ENCODE measurements around the gene LSR. TPM values are rescaled to one million over a fixed set of nuclear protein-coding genes. Genes with fewer than 3 reads are reported as not detected.

LSR gene, protein sequence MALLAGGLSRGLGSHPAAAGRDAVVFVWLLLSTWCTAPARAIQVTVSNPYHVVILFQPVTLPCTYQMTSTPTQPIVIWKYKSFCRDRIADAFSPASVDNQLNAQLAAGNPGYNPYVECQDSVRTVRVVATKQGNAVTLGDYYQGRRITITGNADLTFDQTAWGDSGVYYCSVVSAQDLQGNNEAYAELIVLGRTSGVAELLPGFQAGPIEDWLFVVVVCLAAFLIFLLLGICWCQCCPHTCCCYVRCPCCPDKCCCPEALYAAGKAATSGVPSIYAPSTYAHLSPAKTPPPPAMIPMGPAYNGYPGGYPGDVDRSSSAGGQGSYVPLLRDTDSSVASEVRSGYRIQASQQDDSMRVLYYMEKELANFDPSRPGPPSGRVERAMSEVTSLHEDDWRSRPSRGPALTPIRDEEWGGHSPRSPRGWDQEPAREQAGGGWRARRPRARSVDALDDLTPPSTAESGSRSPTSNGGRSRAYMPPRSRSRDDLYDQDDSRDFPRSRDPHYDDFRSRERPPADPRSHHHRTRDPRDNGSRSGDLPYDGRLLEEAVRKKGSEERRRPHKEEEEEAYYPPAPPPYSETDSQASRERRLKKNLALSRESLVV
- under 1 TPM; 0.34 to 0.67 TPM for total RNA-seq

DNA sequence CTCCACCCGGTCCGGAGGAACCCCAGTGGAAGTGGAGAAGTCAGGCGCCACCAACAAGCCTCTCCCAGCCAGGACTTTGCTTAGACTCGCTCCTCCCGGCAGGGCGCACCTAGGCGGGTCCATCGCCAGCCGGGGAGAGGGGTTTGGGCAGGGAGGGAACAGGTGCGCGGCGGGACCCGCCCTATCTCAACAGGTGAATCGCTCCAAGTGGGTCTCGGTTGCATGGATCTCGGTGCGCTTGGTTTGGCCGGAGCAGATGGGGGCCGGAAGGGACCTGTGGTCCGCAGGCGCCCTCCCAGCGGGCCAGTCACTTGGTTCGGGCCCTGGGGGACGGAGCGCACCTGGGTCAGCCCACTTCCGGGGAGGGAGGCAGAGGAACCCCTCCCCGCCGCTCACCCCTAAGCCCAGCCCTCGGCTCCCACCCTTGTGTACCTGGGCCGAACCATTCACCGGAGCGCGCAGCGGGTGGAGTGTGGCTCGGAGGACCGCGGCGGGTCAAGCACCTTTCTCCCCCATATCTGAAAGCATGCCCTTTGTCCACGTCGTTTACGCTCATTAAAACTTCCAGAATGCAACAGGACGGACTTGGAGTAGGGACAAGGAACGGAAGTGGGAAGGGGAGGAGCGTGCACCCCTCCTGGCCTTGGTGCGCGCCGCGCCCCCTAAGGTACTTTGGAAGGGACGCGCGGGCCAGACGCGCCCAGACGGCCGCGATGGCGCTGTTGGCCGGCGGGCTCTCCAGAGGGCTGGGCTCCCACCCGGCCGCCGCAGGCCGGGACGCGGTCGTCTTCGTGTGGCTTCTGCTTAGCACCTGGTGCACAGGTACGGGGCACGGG, at the start of gene LSR:
Gene LSR, plus strand, starts transcription at position 693 of the 836 bp plus-strand sequence. Its CDS starts 21 bp downstream, at position 714.

DNA sequence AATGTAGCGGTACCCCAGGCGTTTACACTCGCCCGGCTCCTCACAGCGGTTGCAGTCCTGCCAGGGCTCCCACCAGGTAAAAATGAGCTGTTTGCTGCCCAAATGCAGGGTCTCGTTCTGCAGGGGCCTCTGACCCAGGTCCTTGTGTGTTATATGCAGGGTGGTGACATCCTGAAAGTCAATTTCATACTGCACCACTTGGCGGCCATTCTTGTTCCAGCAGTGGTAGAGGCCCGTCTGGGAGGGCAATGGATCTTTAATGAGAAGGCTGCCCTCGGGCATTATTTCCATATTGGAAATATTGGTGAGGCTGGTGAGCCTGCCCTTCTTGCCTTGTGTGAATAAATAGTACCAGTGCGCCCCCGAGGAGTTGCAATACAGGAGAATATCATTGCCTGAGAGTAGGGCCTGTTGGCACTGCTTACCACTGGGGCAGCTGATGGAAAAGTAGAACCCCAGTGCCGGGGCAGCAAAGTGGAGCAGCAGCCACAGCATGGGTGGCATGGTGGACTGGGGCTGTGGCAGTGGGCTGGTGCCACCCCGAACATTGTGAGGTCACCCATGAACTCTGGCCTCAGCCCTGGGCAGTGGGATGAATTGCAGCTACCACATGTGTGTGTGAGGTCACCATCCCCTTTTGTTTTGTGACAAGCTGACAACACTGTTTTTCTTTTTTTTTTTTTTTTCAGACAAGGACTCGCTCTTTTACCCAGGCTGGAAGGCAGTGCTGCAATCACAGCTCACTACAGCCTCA, 20.4 kb upstream of the LSR start, which contains the start of gene FAM187B:
Gene FAM187B, minus strand, starts transcription at position 563 of the 754 bp plus-strand sequence. Its CDS starts 59 bp downstream, at position 504.

DNA sequence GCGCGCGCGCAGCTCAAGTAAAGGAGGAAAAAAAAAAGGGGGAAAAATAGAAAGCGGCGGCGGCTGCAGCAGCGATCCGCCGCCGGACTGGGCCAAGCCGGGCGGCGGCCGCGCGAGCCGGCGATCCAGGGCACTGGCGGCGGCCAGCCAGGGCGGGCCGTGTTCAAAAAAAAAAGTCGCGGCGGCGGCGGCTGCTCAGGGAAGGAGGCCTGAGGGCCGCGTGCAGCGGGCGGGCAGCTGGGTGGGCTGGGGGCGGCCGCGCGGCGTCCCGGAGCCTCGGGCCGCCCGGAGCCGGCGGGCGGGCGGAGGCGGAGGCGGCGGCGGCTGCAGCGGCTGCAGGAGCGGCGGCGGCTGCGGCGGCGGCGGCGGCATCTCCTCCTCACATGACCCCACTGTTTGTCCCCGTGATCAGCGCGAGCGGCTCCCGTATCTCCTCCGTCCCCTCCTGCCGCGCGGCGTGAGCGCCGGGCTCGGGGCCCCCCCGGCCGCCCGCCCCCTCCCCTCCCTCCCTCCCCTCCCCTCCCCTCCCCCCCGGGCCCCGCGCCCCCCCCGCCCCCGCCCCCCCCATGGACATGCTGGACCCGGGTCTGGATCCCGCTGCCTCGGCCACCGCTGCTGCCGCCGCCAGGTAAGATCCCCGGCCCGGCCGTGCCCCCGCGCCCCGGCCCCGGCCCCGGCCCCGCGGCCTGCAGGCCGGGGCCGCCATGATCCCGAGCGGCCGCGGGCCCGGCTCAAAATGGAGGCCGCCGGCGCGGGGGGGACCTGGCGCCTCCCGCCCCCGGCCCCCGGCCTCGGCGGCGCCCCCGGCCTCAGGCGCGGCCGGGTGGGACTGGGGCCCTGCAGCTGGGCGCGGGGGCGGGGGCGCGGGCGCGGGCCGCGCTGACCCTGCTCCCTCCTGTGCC, 20.0 kb downstream of the LSR start, which contains the start of gene USF2:
Gene USF2, plus strand, starts transcription at position 427 of the 902 bp plus-strand sequence. Its CDS starts 140 bp downstream, at position 567.

DNA sequence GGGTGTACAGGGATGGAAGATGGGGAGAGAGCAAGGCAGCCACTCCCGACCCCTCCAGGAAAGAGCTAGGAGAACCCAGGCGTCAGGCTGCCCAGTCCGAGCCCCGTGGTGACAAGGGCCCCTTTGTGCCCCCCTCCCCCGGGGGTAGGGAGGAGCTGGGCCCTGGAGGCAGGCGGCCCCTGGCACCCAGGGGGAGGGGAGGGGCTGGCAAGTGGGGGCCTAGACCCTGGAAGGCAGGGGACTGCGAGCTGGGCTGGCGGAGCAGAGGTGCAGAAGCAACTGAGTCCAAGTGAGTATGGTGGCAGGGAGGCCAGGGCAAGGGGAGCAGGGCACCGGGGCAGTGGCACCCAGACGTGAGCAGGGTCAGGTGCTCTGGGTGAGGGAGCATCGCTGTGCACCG, 43.1 kb downstream of the LSR start, which contains the start of gene MAG:
Gene MAG, plus strand, starts transcription at position 246 of the 400 bp plus-strand sequence. CDS start 3,248 bp downstream, outside the sequence.

Other genes starting within 250 kb of the LSR start
- gene GRAMD1A, start 248.7 kb upstream of the LSR start, total RNA-seq, result 10 to 100 TPM; 23.1 to 27.6 TPM
- 1 to 10 TPM; 2.3 to 4.5 TPM for gene SCN1B, start 218.5 kb upstream of the LSR start, total RNA-seq
- gene HPN, start 207.3 kb upstream of the LSR start, total RNA-seq, result under 1 TPM; 0.33 to 0.34 TPM
- gene FXYD3, start 133.2 kb upstream of the LSR start, total RNA-seq, result 1 to 10 TPM; 1.0 to 4.0 TPM
- gene LGI4, start 113.9 kb upstream of the LSR start, total RNA-seq, result 1 to 10 TPM in 1 of 2 donors, under 1 TPM in 1; 0.33 to 1.4 TPM
- gene FXYD1, start 110.2 kb upstream of the LSR start, total RNA-seq, result not detected
- not detected for gene FXYD7, start 105.7 kb upstream of the LSR start, total RNA-seq
- gene FXYD5, start 94.3 kb upstream of the LSR start, total RNA-seq, result 10 to 100 TPM; 11.7 to 20.6 TPM
- gene FAM187B, start 20.3 kb upstream of the LSR start, total RNA-seq, result not detected
- 10 to 100 TPM; 69.9 to 82.6 TPM for gene USF2, start 20.0 kb downstream of the LSR start, total RNA-seq
- under 1 TPM; under 0.01 TPM for gene HAMP, start 33.5 kb downstream of the LSR start, total RNA-seq
- not detected for gene MAG, start 43.2 kb downstream of the LSR start, total RNA-seq
- under 1 TPM in 1 of 2 donors, not detected in 1; 0.33 TPM for gene CD22, start 80.2 kb downstream of the LSR start, total RNA-seq
- gene FFAR1, start 98.9 kb downstream of the LSR start, total RNA-seq, result not detected
- not detected for gene FFAR3, start 109.5 kb downstream of the LSR start, total RNA-seq
- gene GPR42, start 122.1 kb downstream of the LSR start, total RNA-seq, result not detected
- under 1 TPM in 1 of 2 donors, not detected in 1; 0.69 TPM for gene FFAR2, start 199.3 kb downstream of the LSR start, total RNA-seq
- gene KRTDAP, start 241.5 kb downstream of the LSR start, total RNA-seq, result not detected

All from melanocyte of skin (primary cell).